Right renal cortex interstitium (tissue), 3 donors: ENCODE results near the gene KIF1A. TPM values are rescaled to one million over a fixed set of nuclear protein-coding genes. Genes with fewer than 3 reads are reported as not detected.
"Not testable (repeated sequence)": the region's sequence is repeated elsewhere in the genome, so short reads cannot be mapped to it uniquely, and the experiment has no call there.

Source experiments
- DNase-seq, 3 donors: peaks; one replicate each; pipeline ENCODE4 v3.0.0-alpha.2; 2013; ENCODE audit warnings: low read depth in 3 of 3, low spot score in 2 of 3
- polyA plus RNA-seq, 3 donors: library from polyadenylated mRNA; unstranded; fragments of 120-200 nt; gene quantifications; one replicate each; pipeline ENCODE4 v1.2.1, GENCODE V29; 2013; ENCODE audit not compliant: insufficient read length in 3 of 3

The KIF1A gene
- polyA plus RNA-seq, 3 donors = 7.1 to 9.5 (median 9.0) TPM

DNA sequence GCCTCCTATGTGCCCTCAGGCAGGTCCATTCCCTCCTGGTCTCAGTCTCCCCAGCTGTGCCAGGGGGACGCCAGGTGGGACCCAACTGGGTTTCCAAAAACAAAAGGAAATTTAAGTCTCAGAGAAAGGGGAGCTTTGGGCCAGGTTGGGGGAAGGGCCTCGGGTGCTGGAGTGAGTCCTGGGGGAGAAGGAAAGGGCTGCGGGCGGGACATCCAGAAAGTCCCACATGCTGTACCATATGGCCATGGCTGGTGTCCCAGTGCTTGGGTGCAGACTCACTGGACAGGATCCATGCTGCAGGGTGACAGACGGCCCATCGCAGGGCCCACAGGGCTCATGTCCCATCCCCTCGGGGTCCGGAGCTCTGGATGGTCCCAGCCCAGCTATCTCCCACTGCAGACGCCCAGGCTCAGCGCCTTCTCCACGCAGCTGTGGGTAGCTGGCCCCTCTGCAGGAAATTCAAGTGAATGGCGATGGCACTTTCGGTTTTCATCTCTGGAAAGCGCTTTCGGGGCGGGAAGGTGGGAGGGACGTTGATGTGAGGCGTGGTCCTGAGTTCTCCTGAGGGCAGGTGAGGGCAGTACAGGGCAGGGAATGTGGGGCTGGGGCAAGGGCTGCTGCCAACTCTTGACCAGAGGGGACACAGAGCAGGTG lies 129.5 kb downstream of the KIF1A start:
- DNase-seq = not testable (repeated sequence)

DNA sequence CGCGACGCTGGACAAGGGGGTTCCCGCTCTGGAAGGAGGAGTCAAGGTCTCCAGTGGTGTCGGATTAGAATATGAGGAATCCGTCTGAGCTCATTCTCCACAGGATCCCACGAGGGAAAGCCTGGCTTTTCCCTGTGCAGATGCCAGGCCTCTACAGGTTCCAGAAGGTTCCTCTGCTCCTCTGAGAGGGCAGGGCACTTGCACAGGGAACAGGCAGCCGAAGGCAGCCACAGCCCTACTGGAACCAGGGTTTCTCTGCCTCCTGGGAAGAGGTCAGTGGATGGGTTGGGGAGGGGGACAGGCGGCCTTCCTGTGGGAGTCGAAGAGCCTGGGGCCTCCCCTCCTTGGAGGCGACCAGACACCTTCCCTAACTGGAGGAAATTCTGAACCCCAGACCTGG lies 130.0 kb downstream of the KIF1A start:
- no peak for DNase-seq

DNA sequence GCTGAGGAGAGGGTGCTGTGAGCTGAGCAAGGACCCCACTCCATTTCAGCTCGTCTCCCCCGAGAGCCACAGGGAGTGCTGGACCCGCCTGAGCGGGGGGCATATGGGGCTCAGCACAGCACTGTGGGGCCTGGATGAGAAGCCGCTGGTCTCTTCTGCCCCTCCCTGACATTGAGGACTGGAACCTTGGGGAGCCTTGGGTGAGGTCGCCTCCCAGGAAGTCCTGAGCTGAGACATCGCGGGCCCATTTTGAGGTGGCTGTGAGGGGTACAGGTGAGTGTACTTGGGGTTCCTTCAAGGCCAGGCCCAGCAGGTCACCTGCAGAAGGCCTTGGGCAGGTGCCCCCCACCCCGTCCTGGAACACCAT lies 131.5 kb downstream of the KIF1A start:
- no peak for DNase-seq

DNA sequence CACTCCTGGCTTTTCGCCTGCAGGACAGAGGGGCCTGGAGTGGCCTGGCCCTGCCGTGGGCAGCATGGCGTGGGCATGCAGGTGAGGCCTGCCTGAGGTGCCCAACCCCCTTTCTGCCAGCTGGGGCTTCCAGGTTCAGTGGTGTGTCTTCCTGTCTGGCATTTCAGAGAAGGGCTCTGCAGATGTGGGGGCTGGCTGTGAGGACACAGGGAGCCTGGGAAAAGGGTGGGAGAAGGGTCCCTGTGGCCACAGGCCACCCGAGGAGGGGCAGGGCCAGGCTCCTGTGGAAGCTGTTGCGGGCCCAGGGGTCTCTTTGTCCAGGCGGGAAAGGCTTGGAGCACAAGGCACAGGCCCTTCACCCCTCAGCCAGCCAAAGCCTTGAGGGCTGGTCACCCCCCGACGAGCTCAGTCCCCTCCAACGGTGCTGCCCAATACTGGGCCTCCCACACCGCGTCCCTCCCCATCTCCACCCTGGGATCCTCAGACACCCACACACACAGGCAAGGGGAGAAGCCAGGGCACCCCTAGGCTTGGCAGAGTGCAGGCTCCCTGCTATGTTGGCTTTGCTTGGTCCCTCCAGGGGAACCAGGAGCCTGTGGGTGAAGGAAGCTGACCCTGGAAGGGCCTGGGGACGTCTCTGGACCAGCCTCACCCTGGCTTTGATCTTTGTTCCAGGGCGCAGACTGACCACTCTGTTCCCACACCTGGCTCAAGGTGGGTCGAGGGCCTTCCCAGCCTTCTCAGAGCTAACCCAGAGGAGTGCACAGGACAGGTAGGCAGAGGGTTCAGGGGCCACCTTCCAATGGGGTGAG lies 132.1 kb downstream of the KIF1A start:
- DNase-seq = no peak

DNA sequence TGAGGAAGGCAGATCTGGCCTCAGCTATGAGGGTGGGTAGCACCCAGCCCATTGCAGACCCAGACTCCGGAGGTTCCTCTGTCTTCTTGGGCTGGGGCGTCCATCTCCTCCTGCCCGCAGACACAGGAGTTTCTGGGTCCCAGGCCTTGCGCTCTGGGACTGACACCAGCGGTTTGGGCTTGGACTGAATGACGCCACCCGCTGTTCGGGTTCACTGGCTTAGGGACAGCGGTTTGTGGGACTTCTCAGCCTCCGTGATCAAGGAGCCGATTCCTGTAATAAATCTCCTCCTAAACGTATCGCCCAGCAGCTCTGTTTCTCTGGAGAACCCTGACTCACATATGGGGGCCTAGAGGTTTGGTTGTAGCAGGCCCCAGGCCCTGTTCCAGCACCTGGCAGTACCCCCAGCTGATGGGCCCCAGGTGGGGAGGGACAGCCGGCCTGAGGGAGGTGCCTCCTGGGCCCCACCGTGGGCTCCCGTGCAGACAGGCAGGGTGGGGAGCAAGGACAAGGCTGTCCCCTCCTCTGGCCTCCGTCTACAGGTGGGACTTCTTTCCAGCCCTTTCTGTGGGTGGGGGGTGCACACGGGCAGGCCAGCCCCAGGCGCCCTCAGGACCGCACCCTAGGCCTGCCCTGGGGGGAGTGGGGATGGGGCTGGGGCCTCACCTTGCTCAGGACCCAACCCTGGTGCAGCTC lies 132.8 kb downstream of the KIF1A start:
- peak in 1 of 3 donors; percentile 25 for DNase-seq

DNA sequence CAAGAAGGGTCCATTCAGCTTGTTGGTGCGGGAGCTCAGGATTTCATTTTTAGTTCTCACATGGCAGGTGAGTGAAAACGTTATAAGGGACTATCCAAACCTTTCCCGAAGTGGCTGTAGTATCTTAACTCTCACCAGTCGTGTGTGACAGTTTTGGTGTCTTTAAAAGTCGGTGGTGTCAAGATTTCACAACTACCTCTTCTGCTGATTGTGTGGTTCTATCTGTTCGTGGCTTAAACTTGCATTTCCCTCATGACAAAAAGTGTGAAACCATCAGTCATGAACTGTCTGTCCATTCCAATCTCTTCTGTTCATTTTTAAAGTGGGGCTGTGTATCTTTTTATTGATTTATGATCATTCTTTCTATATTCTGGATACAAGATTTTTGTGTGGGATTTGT lies 133.6 kb downstream of the KIF1A start:
- DNase-seq = no peak

DNA sequence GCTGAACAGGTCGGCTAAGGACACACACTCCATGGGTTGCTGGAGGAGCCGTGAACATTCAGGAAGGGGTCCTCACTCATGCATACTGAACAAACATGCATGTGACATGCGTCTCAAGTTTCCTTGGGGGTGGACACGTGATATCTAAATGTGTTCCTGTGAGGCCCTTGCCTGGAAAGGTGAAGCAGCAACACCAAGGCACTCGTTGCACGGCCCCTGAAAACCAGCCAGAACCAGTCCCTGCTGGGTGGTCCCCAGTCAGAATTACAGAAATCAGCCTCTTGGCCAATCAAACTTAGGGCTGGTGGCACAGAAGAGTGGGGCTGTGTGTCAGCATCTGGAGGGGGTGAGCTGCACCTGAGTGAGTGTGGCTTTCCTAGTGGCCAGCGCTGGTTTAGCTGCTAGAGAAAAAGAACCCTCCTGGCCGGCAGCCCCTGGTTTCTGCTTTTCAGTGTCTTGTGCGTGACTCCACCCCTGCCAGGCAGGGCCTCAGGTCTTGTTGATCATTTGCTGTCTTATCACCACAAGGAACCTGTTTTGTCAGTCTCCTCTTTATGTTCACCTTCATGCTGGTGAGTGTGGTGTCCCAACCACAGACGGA lies 134.1 kb downstream of the KIF1A start:
- DNase-seq = peak in 2 of 3 donors; percentile 73 to 74

DNA sequence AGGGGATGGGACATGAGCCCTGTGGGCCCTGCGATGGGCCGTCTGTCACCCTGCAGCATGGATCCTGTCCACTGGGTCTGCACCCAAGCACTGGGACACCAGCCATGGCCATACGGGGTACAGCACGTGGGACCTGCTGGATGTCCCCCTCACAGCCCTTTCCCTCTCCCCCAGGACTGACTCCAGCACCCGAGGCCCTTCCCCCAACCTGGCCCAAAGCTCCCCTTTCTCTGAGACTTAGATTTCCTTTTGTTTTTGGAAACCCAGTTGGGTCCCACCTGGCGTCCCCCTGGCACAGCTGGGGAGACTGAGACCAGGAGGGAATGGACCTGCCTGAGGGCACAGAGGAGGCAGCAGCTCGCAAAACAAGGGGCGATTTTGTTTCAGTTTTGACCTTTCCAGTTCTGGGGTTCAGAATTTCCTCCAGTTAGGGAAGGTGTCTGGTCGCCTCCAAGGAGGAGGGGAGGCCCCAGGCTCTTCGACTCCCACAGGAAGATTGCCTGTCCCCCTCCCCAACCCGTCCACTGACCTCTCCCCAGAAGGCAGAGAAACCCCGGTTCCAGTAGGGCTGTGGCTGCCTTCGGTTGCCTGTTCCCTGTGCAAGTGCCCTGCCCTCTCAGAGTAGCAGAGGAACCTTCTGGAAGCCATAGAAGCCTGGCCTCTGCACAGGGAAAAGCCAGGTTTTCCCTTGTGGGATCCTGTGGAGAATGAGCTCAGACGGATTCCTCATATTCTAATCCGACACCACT lies 135.9 kb downstream of the KIF1A start:
- DNase-seq = not testable (repeated sequence)

DNA sequence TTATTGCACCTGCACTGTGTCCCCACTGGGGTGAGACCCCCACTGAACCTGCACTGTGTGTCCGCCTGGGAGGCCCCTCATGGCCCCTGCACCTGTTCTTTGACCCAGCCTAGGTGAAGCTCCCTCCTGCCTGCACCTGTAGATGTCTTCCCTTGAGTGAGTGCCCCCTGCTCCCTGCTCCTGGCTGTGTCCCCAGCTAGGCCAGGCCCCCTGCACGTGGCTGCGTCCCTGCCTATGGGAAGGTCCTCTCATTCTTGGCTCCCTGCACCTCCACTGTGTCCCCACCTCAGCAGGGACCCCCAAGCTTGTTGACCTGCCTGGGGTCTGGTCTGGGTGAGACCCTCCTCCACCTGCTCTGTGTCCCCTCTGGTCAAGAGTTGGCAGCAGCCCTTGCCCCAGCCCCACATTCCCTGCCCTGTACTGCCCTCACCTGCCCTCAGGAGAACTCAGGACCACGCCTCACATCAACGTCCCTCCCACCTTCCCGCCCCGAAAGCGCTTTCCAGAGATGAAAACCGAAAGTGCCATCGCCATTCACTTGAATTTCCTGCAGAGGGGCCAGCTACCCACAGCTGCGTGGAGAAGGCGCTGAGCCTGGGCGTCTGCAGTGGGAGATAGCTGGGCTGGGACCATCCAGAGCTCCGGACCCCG lies 136.6 kb downstream of the KIF1A start:
- not testable (repeated sequence) for DNase-seq

DNA sequence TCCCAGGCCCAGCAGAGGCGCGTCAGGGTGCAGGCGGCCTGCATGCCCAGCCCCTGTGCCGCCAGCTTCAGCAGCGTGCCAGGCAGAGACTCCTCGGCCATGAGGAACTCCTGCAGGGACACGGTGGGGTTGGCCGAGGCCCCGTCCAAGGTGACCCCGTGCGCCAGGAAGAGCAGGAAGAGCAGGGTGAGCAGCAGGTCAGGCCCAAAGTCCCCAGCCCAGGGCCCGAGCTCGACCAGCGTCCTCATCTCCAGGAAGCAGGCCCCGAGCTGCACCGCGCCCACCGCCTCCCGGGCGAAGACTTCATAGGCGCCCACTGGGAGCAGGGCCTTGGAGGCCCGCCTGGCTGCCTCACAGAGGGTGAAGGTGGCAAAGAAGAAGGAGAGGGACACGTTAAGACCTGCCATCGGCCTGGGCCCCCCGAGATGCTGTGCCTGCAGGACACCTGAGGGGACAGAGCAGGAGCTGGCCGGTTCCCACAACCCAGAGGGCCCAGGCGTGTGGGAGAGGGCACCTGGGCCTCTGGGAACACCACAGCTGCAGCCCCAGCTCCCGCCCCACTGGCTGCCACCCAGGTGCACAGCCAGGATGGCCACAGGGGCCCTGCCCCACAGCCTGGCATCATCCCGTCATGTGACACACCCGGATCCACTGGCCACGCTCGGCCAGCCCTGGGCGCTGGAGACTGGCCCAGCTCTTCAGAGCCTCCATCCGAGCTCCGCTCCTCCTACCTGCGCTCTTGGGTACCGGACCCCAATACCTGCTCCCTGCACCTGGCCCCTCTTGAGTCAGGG lies 137.4 kb downstream of the KIF1A start, which contains the start of gene AQP12B:
Gene AQP12B, minus strand, starts transcription at position 455 of the 794 bp plus-strand sequence. Its CDS starts 48 bp downstream, at position 407.
- DNase-seq = not testable (repeated sequence)

DNA sequence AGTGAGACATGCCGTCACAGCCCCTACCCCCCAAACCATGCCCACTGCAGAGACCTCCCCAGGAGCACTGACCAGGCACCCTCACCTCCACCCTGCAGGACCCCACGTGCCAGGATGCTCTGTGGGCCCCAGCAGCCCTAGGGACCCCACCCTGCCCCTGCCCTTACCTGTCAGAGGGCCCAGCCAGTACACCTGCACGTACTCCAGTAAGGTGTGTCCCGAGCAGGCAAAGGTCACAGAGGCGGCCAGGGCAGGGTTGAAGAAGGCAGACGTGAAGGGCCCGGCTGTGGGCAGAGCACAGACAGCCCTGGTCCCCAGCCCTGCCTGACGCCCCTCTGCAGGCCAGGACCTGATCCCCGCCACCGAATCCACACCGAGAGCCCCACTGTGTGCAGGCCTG lies 139.8 kb downstream of the KIF1A start:
- DNase-seq = not testable (repeated sequence)

DNA sequence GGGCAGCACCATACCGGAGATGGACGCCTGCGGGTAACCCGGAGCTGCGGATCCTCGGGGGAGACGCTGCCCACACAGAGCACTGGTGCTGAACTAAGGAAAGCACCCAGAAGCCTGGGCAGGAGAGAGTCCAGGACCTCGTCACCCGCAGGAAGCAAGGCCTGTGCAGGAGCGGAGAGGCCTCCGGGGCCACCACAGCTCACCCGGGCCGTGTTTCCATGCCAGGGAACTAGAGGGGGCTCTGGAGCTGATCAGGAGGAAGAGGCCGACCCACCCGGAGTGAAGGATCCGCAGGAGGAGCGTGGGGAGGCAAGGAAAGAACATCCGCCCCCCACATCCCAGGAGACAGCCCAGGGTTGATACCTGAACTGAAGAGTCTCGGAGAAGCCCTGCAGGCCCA lies 141.1 kb downstream of the KIF1A start:
- DNase-seq = not testable (repeated sequence)

DNA sequence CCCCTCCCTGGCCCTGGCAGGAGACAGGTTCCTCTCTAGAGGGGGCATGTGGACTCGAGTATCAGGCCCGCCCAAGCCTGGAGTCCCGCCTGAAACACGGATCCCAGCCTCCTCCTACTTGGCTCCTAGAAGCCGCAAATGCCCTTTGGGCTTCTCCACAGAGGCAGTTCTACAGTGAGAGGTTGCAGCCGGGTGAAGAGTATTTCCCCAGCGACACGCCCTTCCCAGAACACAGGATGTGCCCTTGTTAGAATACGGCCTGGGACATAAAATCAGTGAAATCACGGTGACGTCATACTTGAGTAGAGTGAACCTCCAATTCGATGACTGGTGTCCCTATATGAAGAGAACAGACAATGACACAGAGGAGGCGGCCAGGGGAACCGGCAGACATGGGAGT lies 142.0 kb downstream of the KIF1A start:
- DNase-seq = not testable (repeated sequence)

DNA sequence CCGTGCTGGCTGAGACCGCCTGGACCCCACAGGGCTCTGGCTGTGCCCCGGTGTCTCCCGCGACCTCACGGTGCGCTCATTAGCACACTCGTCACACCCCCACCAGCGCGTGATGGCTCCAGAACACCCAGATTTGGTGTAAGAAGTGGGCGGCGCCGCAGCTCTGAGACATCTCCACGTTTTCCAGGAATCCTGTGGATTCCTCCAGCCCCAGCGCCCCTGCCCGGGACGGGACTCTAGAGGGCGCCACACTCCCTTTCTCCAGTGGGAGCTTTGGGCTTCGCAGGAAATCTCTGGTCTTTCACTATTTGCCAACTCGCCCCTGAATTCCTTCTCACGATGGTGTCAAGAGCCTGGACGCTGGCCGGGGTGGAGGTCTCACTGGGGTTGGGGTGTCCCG lies 144.7 kb downstream of the KIF1A start:
- not testable (repeated sequence) for DNase-seq

DNA sequence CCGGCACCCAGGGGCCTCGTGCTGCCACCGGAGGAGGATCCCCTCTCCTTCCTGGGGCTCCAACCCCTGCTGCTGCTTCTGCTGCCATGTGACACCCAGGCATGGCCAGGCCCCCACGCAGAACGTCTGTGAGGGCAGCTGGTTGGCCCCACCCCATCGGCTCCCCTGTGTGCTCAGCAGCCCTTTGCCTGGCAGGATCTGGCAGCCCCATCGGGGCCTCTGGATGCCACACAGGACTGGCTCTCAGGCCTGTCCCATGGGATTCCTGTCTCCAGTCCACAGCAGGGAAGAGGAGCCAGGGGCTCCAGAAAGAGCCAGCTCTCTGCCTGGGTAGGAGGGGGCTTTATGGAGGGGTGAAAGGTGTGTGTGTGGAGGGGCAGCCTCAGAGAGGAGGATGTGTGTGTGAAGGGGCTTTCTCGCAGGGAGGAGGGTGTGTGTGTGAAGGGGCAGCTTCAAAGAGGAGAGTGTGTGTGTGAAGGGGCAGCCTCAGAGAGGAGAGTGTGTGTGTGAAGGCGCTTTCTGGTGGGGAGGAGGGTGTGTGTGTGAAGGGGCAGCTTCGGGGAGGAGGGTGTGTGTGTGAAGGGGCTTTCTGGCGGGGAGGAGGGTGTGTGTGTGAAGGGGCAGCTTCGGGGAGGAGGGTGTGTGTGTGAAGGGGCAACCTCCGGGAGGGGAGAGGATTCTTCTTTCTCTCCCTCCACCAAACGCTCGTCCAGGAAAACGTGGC lies 145.4 kb downstream of the KIF1A start:
- DNase-seq = not testable (repeated sequence)

DNA sequence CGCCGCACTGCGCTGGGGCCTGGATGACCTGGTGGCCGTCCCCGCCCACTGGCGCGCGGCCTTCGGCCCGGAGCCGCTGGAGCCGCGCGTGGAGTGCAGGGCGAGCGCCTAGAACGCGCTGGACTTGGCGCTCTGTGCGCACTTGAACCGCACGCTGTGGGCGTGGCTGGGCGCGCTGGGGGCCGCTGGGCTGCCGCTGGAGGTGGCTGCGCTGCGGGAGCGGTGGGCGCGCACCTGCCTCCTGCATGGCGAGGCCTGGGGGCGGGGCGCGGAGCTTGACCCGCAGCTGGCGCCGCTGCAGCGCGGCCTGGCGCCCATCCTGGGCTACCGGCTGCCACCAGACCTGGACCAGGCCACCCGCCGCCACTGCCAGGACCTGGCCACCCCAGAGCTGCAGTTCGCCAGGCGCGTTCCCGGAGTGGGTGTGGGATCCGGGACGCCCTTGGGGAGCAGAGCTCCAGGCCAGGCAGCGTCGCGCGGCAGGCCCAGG lies 147.3 kb downstream of the KIF1A start:
- no peak for DNase-seq

DNA sequence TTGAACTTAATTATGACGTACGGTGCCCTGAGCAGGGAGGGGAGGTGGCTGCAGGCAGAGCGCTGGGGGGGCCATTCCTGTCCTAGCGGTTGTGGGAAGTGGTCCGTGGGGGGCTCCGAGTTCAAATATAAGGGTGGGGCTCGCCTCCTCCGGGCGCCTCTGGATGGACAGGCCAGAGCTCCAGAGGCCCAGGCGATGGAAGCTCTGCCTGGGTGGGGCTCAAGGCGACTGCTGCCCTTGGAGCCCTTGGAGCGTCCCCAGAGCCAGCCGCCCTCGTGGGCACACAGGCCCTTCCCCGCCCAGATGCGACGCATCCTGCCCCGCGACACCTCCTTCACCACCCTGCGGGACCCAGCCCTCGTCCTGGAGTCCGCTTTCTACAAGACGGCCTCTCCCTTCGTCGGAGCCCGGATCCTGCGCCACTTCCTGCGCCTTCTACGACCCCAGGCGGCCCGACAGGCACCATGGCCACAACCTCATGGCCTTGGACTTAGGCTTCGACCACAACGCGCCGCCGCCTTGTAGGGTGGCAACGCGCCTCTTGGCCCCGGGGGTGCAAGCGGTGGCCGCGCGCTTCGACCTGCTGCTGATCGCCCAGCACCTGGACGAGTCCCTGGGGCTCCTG lies 147.8 kb downstream of the KIF1A start:
- no peak for DNase-seq

DNA sequence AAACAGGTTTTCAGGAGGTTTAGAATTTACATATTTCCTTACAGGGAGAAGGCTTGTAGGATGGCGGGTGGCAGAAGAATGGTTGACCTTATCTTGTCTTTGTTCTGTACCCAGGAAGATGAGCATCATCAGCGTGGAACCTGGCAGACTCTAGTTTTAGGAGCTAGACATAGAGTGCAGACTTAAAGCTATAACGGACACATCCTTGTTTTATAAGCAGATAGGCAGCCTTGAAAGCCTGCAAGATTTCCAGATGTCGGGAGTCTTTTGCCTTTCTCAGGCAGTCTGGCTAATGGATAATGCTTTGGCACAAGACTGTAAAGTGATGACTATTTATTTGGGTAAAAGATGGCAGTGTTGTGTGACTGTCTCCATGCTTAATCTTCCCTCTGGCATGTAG lies 149.1 kb downstream of the KIF1A start:
- no peak for DNase-seq
